ENCODE measurements around the gene CCL4. TPM values are rescaled to one million over a fixed set of nuclear protein-coding genes. Genes with fewer than 3 reads are reported as not detected.

The CCL4 gene
- total RNA-seq, 1 experiment from 2014 or later, result not detected

- TF ChIP-seq CTCF (conservative IDR thresholded peaks at IDR 0.05), result no peak; the same call in none of the 3 replicates
- no peak overlapping the region for H4K8ac ChIP-seq (replicated peaks; ENCODE audit: insufficient read length, low read depth, low read length)
- Mint-ChIP-seq H3K36me3 (ENCODE audit: insufficient read depth in 1 of 3, low read depth in 3 of 3) (peaks cover 2 to 13% (median 7%) of the 10 kb centered on the region in 3 experiments; a peak in 6 of 7 replicates), H3K27me3 (ENCODE audit: low read depth) (peaks cover 8% of the 10 kb centered on the region), H3K9me3 (peaks cover 9% of the 10 kb centered on the region in 2 experiments), H3K27ac (no peak overlapping the region), H3K4me1 (peaks cover 3 to 8% of the 10 kb centered on the region in 2 experiments; a peak in 2 of 4 replicates), H3K4me3 (no peak overlapping the region)
- H2AK5ac ChIP-seq (ENCODE audit: insufficient read length, low read length), result no peak overlapping the region
- H2BK120ac ChIP-seq (ENCODE audit: low read depth, low read length, poor library complexity, severe bottlenecking), result no peak overlapping the region
- H3K27ac ChIP-seq (ENCODE audit: insufficient read length, low read depth, low read length), result no peak overlapping the region
- H4K5ac ChIP-seq (ENCODE audit: insufficient read length, low read depth, low read length), result no peak overlapping the region
- DNase-seq, result no peak
- H3K79me2 ChIP-seq (ENCODE audit: insufficient read depth, low read length), result no peaks in the 10 kb centered on the region
- H3K4me1 ChIP-seq (ENCODE audit: insufficient read depth, low read length), result no peaks in the 10 kb centered on the region
- no CpG with 5 or more reads among the region's 2 CpGs for WGBS (ENCODE audit: extremely low coverage, insufficient read length, low lambda C conversion rate)
- no peak overlapping the region for H2BK15ac ChIP-seq (ENCODE audit: low read depth, low read length)
- no peak overlapping the region for H2BK12ac ChIP-seq (ENCODE audit: insufficient read length, low read depth, low read length)
- no peak overlapping the region for H3K56ac ChIP-seq (ENCODE audit: insufficient read length, low read depth, low read length)
- no peak overlapping the region for H3K14ac ChIP-seq (ENCODE audit: insufficient read depth, low read length)
- H2BK20ac ChIP-seq (ENCODE audit: low read depth, low read length, poor library complexity, severe bottlenecking), result no peak overlapping the region
- no peaks in the 10 kb centered on the region for H3K27me3 ChIP-seq (ENCODE audit: insufficient read depth, low read length)
- no peak overlapping the region for H3T11ph ChIP-seq (ENCODE audit: low read length)
- H3K4me2 ChIP-seq (ENCODE audit: insufficient read depth, insufficient read length, low read length), result no peak overlapping the region
- no peaks in the 10 kb centered on the region for H4K20me1 ChIP-seq (ENCODE audit: control insufficient read depth, insufficient read depth, insufficient read length)
- no peak overlapping the region for H2BK5ac ChIP-seq (ENCODE audit: insufficient read length, low read length)
- H3K23ac ChIP-seq (ENCODE audit: insufficient read length, low read depth, low read length), result no peak overlapping the region
- no peaks in the 10 kb centered on the region for H3K23me2 ChIP-seq (ENCODE audit: insufficient read length, low read depth, low read length, poor library complexity, severe bottlenecking)
- H3K18ac ChIP-seq (ENCODE audit: insufficient read length, low read depth, low read length), result no peak overlapping the region
- H3K4ac ChIP-seq (ENCODE audit: low read depth, low read length), result no peak overlapping the region
- H2AFZ ChIP-seq (ENCODE audit: low read length), result no peak overlapping the region
- no peak overlapping the region for H3K9ac ChIP-seq (ENCODE audit: extremely low read depth, insufficient read length, low read length)
- H3K79me1 ChIP-seq (ENCODE audit: insufficient read depth, low read depth, low read length, poor library complexity, severe bottlenecking), result no peaks in the 10 kb centered on the region
- no peak overlapping the region for H4K91ac ChIP-seq (ENCODE audit: insufficient read length, low read depth, low read length)
- H3K9me3 ChIP-seq (ENCODE audit: control insufficient read depth, low read depth, low read length), result peaks cover 4% of the 10 kb centered on the region
Measured at GRCh38 chr17:36131421-36131820, 27.8 kb downstream of the CCL4 start.

Data from H9 (cell line).